Activated T-cell treated with anti-CD3 and anti-CD28 coated beads, Interleukin-2, amount 50 U/mL, for 72 hours (primary cell): Measurements from ENCODE around the gene COX10. TPM values are rescaled to one million over a fixed set of nuclear protein-coding genes. Genes with fewer than 3 reads are reported as not detected.
"Not testable (repeated sequence)": the region's sequence is repeated elsewhere in the genome, so short reads cannot be mapped to it uniquely, and the experiment has no call there.

ENCODE experiments used
- ATAC-seq, 2 donors: fragments of 150-1000 bp; cut with Tn5 transposase; replicated peaks in 1 of 2; 2 replicates each; pipeline ENCODE4 v1.10.0; 2021; ENCODE audit warnings: moderate library complexity in 2 of 2, mild to moderate bottlenecking in 1 of 2
- DNase-seq, 2 donors: peaks; one replicate each; pipeline ENCODE4 v3.0.0; 2021 to 2022; ENCODE audit warnings: mixed read lengths in 1 of 2
- H3K27ac Mint-ChIP-seq: one replicate; pipeline ENCODE4 v1.8.0; 2022; ENCODE audit warnings: mild to moderate bottlenecking, moderate library complexity, mixed read lengths
- H3K27me3 Mint-ChIP-seq: one replicate; pipeline ENCODE4 v1.8.0; 2022; ENCODE audit warnings: low read depth, mixed read lengths
- H3K36me3 Mint-ChIP-seq, 2 donors: one replicate each; pipeline ENCODE4 v1.8.0; 2022; ENCODE audit warnings: mixed read lengths in 2 of 2, mild to moderate bottlenecking in 1 of 2; ENCODE audit not compliant: insufficient read depth in 2 of 2
- H3K4me1 Mint-ChIP-seq: one replicate; pipeline ENCODE4 v1.8.0; 2022; ENCODE audit warnings: low read depth, mixed read lengths
- H3K4me3 Mint-ChIP-seq, 2 donors: one replicate each; pipeline ENCODE4 v1.8.0; 2022; ENCODE audit warnings: mild to moderate bottlenecking in 2 of 2, mixed read lengths in 2 of 2, moderate library complexity in 2 of 2
- H3K9me3 Mint-ChIP-seq, 2 donors: one replicate each; pipeline ENCODE4 v1.8.0; 2022; ENCODE audit warnings: mixed read lengths in 2 of 2
- total RNA-seq, 2 donors: library from RNA; stranded (reverse); gene quantifications; one replicate each; pipeline ENCODE4 v1.2.3, GENCODE V29; 2022

Gene COX10
- total RNA-seq, 2 donors from 2014 or later, result 30.7 to 31.5 TPM

DNA sequence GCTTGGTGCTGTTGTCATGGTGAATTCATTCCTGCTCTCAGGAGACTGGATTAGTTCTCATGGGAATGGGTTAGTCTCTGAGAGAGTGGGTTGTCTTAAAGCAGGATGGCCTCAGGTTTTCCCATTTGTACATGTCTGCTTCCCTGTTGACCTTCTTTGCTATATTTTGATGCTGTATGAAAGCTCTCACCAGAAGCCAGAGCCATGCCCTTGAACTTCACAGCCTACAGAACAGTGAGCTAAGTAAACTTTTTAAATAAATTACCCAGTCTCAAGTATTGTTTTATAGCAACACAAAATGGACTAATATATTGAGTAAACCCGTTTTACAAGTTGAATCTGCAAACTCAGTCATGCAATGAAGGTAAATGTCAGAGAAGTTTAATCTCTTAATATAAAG lies 100.6 kb downstream of the COX10 start:
- peaks cover 10 to 14% of the 10 kb centered on the region in 2 donors for H3K9me3 Mint-ChIP-seq
- no peak for DNase-seq
- no peaks in the 10 kb centered on the region for H3K27me3 Mint-ChIP-seq
- peaks cover 10% of the 10 kb centered on the region for H3K4me1 Mint-ChIP-seq
- no peak overlapping the region for H3K27ac Mint-ChIP-seq
- H3K4me3 Mint-ChIP-seq, result no peak overlapping the region
- no peak for ATAC-seq
- peaks cover 24 to 29% of the 10 kb centered on the region in 2 donors for H3K36me3 Mint-ChIP-seq

DNA sequence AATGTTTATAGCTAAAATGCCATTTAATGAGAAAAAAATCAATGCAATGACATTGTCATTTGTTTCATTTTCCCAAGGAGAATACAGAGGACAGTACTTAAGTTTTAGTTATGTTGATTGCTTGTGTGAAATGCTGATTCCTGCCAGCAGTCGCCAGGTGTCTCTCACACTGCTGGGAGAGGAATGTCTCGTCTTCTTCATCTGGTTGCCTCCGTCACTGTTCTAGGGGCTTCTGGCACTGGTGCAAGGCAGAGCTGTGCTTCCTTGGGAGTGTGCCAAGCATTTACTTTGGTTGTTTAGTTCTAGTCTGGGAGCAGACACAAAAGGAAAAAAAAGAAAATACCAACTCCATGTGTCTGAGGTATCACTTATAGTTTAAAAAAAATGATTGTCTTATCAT lies 107.7 kb downstream of the COX10 start:
- H3K4me1 Mint-ChIP-seq, H3K4me3 Mint-ChIP-seq, H3K27ac Mint-ChIP-seq, H3K27me3 Mint-ChIP-seq, H3K36me3 Mint-ChIP-seq, ATAC-seq, H3K9me3 Mint-ChIP-seq, DNase-seq: not testable (repeated sequence)

DNA sequence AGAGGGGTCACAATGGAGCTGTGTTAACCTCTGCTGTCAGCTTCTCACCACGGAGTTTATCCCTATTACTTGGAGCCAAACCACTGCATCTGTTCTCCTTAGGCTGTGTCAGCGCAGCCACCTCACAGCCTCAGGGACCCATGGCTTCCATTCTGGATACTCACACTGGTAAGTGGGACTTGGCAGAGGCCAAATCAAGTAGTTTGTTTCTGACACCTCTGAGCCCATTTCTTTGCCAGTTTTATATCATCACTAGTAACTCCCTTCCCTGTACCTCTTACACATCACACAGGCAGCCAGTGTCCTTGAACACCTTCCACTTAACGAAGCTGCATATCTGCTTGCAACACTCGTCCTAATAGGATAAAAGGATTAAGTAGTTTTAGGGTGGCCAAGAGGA lies 108.5 kb downstream of the COX10 start:
- ATAC-seq, H3K27me3 Mint-ChIP-seq, H3K4me1 Mint-ChIP-seq, H3K9me3 Mint-ChIP-seq, H3K36me3 Mint-ChIP-seq, H3K4me3 Mint-ChIP-seq, H3K27ac Mint-ChIP-seq, DNase-seq: not testable (repeated sequence)

DNA sequence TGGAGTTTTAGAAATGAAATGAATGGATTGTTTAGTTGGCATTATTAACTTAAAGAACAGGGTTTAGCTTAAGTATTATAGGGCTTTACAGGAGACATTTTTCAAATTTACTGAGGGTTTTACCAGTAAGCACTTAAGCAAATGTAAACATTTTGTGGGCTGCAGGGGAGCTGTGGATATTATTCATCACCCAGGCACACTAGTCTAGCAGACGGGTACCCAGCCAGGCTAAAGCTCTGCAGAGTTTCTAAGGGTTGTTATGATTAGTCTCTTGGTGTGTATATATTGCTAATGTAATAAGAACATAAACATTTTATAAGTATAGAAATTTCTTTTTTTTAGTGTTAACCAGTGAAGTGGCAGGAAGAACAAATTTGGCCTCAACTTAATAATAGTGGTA lies 110.6 kb downstream of the COX10 start:
- not testable (repeated sequence) for H3K4me3 Mint-ChIP-seq, H3K36me3 Mint-ChIP-seq, H3K27ac Mint-ChIP-seq, H3K4me1 Mint-ChIP-seq, DNase-seq, H3K27me3 Mint-ChIP-seq, ATAC-seq, H3K9me3 Mint-ChIP-seq

DNA sequence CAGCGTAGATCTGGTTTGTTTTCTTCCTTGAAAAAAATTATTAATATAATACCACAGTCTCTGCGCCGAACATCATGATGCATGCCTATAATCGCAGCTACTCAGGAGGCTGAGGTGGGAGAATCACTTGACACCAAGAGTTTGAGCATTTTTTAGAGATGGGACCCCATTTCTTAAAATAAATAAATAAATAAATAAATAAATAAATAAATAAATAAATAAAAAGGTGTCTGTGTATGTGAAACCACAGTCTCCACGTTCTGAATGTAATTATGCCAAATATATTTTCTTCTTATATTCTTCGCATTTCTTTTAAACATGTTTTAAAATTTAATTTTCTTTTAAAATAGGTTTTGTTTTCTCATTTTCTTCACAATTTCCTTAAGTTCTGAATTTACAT lies 112.8 kb downstream of the COX10 start:
- ATAC-seq, H3K9me3 Mint-ChIP-seq, H3K4me1 Mint-ChIP-seq, H3K4me3 Mint-ChIP-seq, H3K36me3 Mint-ChIP-seq, H3K27ac Mint-ChIP-seq, H3K27me3 Mint-ChIP-seq, DNase-seq: not testable (repeated sequence)

DNA sequence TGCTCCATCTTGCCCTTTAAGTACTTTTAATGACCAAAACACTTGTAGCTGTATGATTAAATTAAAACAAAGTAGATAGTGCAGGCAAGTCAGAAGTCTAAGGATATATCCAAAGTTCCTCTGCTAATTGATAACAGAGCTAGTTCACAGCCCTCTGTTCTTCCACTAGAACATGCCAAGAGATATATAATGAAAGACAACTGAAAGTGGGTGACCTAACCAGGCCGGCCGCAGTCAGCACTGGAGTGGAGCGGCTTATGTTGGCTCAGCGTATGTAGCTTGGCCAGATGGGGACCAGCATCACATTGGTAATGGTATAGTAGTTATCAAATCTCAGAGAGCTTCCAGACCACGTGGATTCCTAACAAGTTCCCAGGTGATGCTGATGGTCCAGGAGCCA lies 115.2 kb downstream of the COX10 start:
- H3K36me3 Mint-ChIP-seq, H3K27ac Mint-ChIP-seq, H3K27me3 Mint-ChIP-seq, H3K4me3 Mint-ChIP-seq, DNase-seq, H3K4me1 Mint-ChIP-seq, H3K9me3 Mint-ChIP-seq, ATAC-seq: not testable (repeated sequence)

DNA sequence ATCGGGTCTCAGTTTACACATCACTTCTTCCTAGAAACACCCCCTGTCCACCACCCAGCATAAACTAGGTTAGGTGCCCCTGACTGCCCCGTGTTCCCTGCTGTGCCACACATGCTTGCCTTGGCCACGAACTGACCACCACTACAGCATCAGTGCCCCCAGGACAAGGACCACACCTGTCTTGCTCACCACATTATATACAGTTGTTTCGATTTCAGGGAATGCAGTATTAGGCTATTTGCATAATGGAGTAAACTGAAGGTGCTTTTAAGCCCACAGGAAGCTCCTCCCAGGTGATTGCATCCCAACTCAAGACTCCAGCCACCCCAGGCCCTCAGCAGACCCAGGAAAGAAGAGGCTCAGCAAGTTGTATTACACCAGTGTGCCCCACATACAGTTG lies 117.1 kb downstream of the COX10 start:
- H3K27ac Mint-ChIP-seq, DNase-seq, H3K27me3 Mint-ChIP-seq, ATAC-seq, H3K4me3 Mint-ChIP-seq, H3K36me3 Mint-ChIP-seq, H3K9me3 Mint-ChIP-seq: not testable (repeated sequence)
- peaks cover 18% of the 10 kb centered on the region for H3K4me1 Mint-ChIP-seq

DNA sequence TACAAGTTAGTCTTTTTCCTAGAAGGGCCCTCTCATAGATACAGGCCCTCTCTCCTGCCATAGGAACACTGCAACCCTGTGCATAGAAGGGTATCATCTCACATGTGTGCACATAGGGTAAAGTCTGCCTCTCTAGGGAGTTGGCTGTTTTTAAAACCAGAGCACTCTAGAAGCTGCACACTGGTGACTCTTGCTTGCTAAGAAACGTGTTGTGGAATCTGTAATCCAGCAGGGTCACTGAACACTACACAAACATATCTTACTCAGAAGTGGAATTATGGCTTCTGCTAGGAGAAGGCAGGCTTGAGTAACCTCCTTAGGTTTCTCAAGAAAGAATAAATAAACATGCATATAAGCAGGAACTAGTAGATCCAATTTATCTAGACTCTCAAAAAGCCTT lies 121.5 kb downstream of the COX10 start:
- DNase-seq, H3K36me3 Mint-ChIP-seq, H3K9me3 Mint-ChIP-seq, H3K27ac Mint-ChIP-seq, H3K27me3 Mint-ChIP-seq, H3K4me3 Mint-ChIP-seq: not testable (repeated sequence)
- ATAC-seq, result peak; percentile 16 to 37
- H3K4me1 Mint-ChIP-seq, result peaks cover 53% of the 10 kb centered on the region

DNA sequence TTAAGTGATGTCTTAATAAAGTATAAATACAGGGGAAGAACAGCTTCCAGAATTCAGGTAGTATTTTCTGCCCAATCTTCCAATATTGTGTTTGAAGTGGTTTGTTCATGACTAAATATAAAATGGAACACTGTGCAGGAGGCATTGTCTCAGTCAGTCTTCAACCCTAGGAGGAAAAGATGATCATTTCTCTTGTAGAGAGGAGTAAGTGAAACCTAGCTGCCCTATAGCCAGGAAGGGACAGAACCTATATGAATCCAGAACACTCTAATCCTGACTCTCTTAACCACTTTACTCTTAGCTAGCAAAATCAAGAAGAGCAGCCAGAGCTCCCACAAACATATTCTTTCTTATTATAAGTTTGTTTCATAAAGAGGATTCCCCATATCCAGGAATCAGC lies 122.2 kb downstream of the COX10 start:
- peak in 1 of 2 donors; percentile 23 for ATAC-seq
- not testable (repeated sequence) for H3K4me3 Mint-ChIP-seq, DNase-seq, H3K36me3 Mint-ChIP-seq, H3K27me3 Mint-ChIP-seq, H3K9me3 Mint-ChIP-seq, H3K27ac Mint-ChIP-seq
- peaks cover 60% of the 10 kb centered on the region for H3K4me1 Mint-ChIP-seq

DNA sequence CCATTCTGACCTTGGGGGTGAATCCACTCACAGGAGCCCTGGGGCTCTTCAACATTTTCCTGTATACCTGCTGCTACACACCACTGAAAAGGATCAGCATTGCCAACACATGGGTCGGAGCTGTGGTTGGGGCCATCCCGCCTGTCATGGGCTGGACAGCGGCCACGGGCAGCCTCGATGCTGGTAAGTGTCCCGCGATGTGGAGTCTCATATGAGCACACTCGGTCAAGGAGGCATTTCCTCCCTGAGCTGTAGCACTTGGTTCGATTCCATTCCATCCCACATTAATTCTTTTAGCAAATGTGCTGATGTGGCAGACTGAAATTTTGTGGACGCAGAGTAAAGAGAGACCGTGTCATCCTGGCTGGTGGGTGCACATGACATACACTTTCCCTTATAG lies 122.7 kb downstream of the COX10 start:
- not testable (repeated sequence) for H3K9me3 Mint-ChIP-seq, DNase-seq, ATAC-seq, H3K36me3 Mint-ChIP-seq, H3K27ac Mint-ChIP-seq, H3K27me3 Mint-ChIP-seq
- Mint-ChIP-seq H3K4me3 (peak overlapping the region; percentile 3 to 53), H3K4me1 (peaks cover 65% of the 10 kb centered on the region)

DNA sequence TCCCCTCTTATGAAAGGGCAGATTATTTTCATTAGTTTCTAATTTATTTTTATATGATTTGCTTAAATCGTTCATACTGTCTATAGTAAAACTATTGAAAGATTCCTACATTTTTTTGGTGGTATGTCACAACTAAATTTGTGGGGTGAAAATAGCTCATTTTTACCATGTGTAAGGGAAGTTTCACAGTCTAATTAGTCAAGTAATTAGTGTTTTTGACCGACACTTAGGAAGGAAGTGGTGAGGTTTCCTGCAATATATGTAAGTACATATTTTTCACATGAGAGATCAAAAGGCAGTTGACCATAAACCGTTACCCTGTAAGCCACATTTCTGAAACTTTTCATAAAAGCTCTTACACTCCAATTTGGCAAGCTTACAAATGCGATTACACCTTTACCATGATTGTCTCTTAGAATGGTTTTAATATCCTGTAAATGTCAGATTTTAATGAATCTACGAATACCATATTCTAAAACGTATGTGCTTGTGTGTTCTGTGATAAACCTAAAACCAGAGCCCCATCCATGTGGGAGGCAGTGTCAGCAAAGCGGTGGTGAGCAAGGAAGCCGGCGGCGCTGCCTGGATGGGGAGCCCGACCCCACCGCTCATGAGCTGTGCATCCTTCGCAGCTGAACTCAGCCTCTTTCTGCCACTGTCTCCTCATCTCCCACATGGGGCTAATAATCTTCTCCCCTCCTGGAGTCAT lies 123.5 kb downstream of the COX10 start:
- H3K9me3 Mint-ChIP-seq, H3K36me3 Mint-ChIP-seq, DNase-seq, H3K27me3 Mint-ChIP-seq: not testable (repeated sequence)
- Mint-ChIP-seq H3K4me3 (peak overlapping the region; percentile 36 to 78), H3K27ac (peak overlapping the region; percentile 77), H3K4me1 (peaks cover 73% of the 10 kb centered on the region)
- ATAC-seq, result peak; percentile 28 to 45

DNA sequence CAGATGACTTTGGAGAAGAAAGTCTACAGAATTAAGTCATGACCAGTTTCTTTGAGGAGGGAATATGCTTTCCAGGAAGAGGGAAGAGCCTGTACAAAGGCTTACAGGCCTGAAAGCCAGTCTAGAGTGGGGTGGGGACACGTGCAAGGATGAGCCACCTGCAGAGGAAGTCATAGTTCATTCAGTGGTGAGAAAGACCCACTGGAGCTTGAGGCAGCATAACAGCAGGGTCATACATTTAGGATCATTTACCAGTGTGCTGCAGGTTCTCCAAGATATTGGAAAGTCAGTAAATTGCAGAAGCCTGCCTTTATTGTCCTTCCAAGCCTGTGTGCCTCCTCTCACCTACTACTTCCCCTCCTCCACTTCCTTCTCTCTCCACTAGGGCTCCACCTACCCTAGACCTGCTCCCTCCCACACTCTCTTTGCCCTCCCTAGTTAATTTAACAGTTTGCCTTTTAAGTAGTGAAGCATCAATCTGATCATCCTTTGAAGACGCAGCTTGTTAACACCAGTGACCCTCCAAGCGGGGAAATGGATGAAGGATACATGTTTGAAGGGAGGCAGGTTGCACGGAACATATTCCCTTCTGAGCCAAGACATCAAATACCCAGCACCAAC lies 127.2 kb downstream of the COX10 start:
- Mint-ChIP-seq H3K4me3 (peak overlapping the region; percentile 57 to 90), H3K9me3 (no peaks in the 10 kb centered on the region), H3K27ac (peak overlapping the region; percentile 85), H3K27me3 (no peaks in the 10 kb centered on the region), H3K36me3 (peaks cover 3 to 9% of the 10 kb centered on the region in 2 donors), H3K4me1 (peaks cover 91% of the 10 kb centered on the region)
- ATAC-seq, result peak in 1 of 2 donors; percentile 35
- no peak for DNase-seq

DNA sequence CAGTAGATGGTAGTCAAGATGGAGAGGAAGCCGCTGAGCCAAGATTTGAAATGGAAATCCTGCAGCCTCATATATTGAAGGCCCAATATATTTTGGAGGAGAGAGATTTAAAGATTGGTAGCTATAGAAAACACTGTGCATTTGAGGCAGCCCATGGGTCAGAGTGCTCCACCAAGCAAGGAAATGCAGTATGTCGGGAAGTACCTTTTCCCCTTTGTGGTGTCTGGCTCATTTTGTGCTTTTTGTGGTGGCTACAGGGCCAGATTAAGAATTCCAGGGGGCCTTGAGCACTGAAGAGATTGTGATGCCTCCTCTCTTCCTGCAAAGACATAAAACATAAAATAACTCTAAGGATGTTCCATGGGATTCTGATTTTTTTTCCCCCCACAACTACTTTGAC lies 127.8 kb downstream of the COX10 start:
- Mint-ChIP-seq H3K9me3 (no peaks in the 10 kb centered on the region), H3K4me1 (peaks cover 91% of the 10 kb centered on the region), H3K27ac (peak overlapping the region; percentile 85), H3K27me3 (no peaks in the 10 kb centered on the region), H3K36me3 (peaks cover 3 to 9% of the 10 kb centered on the region in 2 donors), H3K4me3 (peak overlapping the region; percentile 57 to 90)
- ATAC-seq, result peak; percentile 6 to 8
- DNase-seq, result no peak

DNA sequence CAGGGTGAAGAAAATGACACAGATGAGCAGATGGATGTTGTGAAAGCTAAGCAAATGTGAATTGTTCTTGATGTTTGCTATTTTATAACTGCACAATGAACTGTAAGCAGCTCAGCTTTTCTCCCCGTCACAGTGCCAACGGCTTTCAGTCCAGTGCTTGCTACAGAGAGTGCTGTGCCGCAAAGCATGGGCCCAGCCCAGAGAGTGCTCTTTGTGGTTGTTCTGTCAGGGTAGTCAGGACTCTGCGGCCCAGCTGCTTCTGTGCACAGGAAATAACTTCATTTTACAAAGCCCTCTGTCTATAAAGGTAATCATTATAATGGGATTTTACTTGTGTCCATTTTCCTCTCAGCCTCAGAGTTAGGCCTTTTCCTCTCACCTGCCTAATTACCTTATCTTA lies 128.3 kb downstream of the COX10 start:
- DNase-seq, result peak; percentile 76 to 82
- H3K4me3 Mint-ChIP-seq, result peak overlapping the region; percentile 57 to 90
- H3K36me3 Mint-ChIP-seq, result peaks cover 1 to 9% of the 10 kb centered on the region in 2 donors
- no peaks in the 10 kb centered on the region for H3K9me3 Mint-ChIP-seq
- no peaks in the 10 kb centered on the region for H3K27me3 Mint-ChIP-seq
- peak; percentile 62 to 74 for ATAC-seq
- H3K4me1 Mint-ChIP-seq, result peaks cover 91% of the 10 kb centered on the region
- H3K27ac Mint-ChIP-seq, result peak overlapping the region; percentile 85
